HG03432 (cell line): ENCODE data around the gene HELT.
"Not testable (repeated sequence)": the region's sequence is repeated elsewhere in the genome, so short reads cannot be mapped to it uniquely, and the experiment has no call there.

ENCODE experiments used
- ATAC-seq: cut with Tn5 transposase; IDR thresholded peaks from one replicate; pipeline ENCODE4 v1.9.1; 2021; ENCODE audit warnings: mild to moderate bottlenecking, moderate library complexity; ENCODE audit not compliant: unreplicated experiment

The HELT gene, protein sequence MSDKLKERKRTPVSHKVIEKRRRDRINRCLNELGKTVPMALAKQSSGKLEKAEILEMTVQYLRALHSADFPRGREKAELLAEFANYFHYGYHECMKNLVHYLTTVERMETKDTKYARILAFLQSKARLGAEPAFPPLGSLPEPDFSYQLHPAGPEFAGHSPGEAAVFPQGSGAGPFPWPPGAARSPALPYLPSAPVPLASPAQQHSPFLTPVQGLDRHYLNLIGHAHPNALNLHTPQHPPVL

DNA sequence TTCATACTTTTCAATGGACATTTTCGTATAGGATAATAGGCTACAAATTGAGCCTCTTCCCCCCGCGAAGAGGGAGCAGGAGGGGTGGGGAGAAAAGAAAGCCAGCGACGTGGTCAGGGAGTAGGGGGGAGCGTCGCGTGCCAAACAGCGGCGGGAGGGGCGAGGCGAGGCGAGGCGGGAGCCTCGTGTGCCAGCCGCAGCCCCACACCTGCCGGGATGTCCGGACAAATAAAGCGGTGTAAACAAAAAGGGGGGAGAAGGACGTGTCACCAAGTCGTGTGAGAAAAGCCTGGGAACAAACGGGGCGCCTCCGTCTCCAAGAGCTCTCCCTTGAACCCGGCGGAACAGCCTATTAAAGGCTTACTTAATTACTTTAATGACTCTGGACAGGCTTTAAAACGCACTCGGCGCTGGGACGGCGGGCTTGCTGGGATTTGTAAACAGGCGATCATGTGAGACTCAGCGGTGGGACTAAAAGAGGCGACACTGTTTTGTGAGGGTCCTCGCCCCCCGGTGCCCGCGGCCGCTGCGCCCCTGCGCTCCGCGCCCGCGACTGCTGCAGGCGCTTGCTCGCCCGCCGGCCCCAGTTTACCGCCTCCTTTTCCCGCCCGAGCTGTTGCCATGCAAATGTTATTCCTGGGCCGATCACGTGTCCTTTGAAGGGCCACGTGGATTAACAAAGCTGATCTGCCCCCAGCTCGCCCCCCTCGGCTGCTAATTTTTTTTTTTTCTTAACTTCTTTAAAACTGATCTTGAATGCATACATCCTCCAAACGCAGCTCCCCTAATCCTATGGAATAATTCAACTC lies at the start of gene HELT:
Gene HELT (plus strand): TSS at position 527 of the 809 bp plus-strand sequence. CDS start 439 bp downstream, outside the sequence.
- no peak for ATAC-seq

GRCh38 chr4:184968784-184969201 lies 49.5 kb upstream of the HELT start:
- no peak for ATAC-seq

- no peak for ATAC-seq
These were observed 48.7 kb upstream of the HELT start for GRCh38 chr4:184969610-184970009.

- no peak for ATAC-seq
These were observed 45.3 kb upstream of the HELT start for GRCh38 chr4:184972991-184973390.

DNA sequence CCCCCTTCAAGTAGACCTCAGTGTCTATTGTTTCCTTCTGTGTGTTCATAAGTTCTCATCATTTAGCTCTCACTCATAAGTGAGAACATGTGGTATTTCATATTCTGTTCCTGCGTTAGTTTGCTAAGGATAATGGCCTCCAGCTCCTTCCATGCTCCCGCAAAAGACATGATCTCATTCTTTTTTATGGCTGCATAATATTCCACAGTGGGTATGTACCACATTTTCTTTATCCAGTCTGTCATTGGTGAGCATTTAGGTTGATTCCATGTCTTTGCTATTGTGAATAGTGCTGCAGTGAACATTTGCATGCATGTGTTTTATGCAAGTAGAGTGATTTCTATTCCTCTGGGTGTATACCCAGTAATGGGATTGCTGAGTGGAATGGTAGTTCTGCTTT lies 41.9 kb upstream of the HELT start:
- not testable (repeated sequence) for ATAC-seq

GRCh38 chr4:184977747-184978146 lies 40.5 kb upstream of the HELT start:
- no peak for ATAC-seq

DNA sequence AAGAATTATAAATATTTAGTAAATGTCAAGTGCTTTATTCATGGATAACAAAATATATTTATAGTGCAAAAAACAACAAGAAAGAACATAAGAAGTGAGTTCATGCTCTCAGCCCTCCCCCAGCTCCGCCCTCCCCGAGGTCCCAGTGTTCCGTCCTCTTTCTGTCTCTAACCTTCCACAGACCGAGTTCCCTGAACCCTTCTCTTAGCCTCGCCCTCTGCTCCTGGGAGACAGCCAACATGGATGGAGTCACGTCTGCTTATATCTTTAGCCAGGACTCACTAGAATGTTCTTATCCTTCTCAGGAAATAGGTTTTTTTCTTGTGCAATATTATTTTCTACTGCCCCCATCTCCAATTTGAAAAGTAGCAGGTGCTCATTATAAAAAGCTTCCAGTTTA lies 40.1 kb upstream of the HELT start:
- ATAC-seq: no peak

DNA sequence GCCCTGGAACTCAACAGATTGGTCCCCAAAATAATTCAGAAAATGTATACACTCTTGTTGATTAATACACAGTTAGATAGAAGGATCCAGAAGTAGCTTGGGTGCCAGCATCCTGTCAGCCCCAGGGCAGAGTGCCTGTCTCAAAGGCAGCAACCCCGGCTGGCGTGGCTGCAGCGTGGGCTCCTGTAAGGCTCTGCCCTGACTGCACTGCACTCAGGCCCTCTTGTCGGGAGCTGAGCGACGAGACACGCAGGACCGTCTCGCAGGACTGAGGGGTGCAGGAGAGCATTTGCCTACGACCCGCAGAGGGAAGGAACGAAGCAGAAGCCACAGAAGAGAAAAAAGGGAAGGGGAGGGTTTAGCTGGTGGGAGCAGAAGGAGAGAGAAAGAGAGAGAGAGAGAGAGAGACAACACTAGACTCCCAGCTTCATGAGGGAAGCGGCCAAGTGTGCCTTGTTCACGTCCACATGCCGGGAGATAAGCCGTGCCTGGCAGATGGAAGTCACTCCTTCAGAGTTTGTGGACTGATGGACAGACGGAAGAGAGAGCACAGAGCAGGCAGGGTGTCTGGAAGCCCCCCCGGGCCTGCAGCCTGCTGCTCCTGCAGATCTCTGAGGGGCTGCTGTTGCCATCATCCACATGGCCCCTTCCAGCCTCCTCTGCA lies 38.7 kb upstream of the HELT start:
- ATAC-seq: no peak

DNA sequence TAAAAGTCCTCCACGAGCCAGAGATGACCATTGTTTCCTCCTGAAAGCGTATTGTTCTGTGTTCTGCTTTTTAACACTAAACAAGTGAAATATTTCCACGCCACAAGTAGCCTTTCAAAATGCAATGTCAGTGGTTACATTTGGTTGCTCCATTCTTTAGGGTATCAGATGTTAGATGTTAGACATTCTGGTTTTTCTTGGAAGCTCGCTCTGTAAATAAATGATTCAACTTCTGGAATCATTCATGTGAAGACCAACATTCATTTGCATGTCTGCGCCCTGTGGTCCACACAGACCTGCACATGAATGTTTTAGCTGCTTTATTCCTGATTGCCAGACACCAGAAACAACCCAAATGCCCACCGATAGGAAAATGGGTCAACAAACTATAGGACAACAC lies 38.0 kb upstream of the HELT start:
- no peak for ATAC-seq

DNA sequence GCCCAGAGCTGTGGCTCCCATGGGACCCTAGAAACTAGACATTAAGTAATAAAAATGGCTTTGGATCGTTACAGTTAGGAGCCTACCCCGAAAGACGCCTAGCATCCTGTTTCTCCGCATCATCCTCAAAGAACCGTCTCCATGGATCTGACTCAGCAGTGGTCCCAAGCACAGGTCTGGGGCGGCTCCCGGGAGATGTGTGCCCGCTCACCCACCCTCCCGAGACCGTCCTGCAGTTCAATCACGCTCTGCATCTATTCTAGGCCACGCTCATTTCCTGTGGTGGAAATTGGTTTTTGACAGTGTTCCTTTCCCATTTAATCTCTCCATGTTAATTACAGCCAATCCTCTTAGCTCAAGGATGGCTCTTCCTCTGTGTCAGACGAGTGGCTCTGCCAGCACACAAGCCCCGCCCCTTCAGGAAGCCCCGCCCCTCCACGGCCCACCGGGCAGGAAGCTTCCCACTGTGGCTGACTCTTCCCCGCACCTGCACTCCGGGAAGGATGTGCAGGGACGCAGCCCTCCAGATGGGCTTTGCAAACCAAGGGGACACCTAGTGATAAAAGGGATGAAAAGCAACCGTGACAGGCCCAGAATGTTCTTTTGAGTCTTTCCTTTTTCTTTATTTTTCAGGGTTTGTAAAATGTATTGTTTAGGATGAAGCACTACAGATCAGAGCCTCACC lies 34.5 kb upstream of the HELT start:
- ATAC-seq: peak; percentile 87

- no peak for ATAC-seq
These were observed 30.7 kb upstream of the HELT start for GRCh38 chr4:184987493-184988031.

DNA sequence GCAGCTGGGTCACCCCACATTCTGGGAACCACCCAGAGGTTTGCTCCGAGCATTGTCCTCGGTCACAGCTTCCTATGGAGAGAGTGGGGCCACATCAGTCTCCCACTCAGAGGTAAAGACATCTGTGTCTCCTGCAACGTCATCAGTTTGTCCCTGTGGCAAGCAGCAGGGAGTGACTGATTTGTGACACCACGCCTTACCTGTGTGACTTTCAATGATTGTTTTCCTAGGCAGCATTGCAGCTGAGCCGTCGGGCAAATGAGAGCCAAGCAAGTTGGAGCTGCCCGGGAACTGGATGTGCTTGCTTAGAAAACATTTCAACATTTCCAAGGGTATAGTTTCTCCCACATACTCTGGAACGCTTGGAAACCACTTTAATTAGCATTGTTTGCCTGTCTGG lies 29.7 kb upstream of the HELT start:
- ATAC-seq: no peak

DNA sequence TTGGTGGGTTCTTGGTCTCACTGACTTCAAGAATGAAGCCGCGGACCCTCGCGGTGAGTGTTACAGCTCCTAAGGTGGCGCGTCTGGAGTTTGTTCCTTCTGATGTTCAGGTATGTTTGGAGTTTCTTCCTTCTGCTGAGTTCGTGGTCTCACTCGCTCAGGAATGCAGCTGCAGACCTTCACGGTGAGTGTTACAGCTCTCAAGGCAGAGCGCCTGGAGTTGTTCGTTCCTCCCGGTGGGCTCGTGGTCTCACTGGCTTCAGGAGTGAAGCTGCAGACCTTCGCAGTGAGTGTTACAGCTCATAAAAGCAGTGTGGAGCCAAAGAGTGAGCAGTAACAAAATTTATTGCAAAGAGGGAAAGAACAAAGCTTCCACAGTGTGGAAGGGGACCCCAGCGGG lies 29.0 kb upstream of the HELT start:
- ATAC-seq: not testable (repeated sequence)

DNA sequence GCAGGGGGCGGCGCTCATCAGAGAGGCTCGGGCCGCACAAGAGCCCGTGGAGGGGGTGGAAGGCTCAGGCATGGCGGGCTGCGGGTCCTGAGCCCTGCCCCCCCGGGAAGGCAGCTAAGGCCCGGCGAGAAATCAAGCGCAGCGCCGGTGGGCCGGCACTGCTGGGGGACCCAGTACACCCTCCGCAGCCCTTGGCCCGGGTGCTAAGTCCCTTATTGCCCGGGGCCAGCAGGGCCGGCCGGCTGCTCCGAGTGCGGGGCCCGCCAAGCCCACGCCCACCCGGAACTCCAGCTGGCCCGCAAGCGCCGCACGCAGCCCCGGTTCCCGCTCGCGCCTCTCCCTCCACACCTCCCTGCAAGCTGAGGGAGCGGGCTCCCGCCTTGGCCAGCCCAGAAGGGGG lies 28.2 kb upstream of the HELT start:
- not testable (repeated sequence) for ATAC-seq

DNA sequence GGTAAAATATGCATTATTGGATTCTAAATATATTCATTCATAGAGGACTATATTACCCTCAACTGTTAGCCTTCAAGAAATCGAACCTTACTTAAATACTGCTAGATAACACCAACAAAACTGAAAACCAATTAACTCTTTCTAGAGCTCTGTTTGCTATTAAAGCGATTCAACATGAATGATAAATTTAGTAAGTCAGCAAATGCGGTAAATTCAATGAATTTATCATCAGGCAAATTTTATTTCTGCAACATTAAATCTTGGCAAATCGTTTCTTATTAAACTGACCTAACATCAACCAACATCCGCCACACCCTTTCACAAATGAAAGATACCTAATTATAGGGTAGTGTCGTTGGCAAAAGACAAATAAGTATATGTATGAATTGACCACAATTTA lies 26.4 kb upstream of the HELT start:
- ATAC-seq: no peak

- no peak for ATAC-seq
These were observed 25.9 kb upstream of the HELT start for GRCh38 chr4:184992422-184992821.

- ATAC-seq: no peak
These were observed 25.0 kb upstream of the HELT start for GRCh38 chr4:184993247-184993646.

- no peak for ATAC-seq
These were observed 24.2 kb upstream of the HELT start for GRCh38 chr4:184994010-184994622.

- ATAC-seq: no peak
These were observed 23.7 kb upstream of the HELT start for GRCh38 chr4:184994623-184995010.

GRCh38 chr4:184997656-184998055 lies 20.6 kb upstream of the HELT start:
- not testable (repeated sequence) for ATAC-seq

- no peak for ATAC-seq
These were observed 15.5 kb upstream of the HELT start for GRCh38 chr4:185002784-185003183.
